GM21360 (cell line): Measurements from ENCODE around the gene CPAMD8.
"Not testable (repeated sequence)": the region's sequence is repeated elsewhere in the genome, so short reads cannot be mapped to it uniquely, and the experiment has no call there.

Source experiments
- ATAC-seq: cut with Tn5 transposase; IDR thresholded peaks from one replicate; pipeline ENCODE4 v1.9.1; 2021; ENCODE audit warnings: mild to moderate bottlenecking, moderate library complexity; ENCODE audit not compliant: unreplicated experiment

The CPAMD8 gene

DNA sequence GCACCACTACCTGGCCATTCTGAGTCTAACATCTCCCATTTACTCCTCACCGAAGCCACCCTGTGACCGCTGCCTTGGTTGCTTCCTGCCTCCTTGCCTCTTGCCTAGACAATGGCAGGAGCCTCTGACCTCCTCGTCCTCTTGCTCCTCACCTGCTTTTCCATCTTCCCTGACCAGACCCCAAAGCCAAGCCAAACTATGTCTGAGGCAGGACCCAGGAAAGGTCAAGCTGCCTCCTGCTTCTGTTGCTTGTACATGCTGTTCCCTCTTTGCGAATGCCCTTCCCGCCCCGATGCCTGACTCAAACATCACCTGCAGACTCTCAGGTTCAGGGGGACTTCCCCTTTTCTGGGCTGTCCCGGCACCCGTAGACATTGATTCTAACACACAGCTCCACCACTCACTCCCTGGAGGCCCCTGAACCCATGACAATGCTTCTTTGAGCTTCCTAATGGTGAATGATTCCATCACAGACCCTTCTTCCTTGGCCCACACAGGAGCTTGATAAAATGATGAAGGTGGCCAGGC is 77.0 kb downstream of the CPAMD8 start:
- ATAC-seq, result no peak

DNA sequence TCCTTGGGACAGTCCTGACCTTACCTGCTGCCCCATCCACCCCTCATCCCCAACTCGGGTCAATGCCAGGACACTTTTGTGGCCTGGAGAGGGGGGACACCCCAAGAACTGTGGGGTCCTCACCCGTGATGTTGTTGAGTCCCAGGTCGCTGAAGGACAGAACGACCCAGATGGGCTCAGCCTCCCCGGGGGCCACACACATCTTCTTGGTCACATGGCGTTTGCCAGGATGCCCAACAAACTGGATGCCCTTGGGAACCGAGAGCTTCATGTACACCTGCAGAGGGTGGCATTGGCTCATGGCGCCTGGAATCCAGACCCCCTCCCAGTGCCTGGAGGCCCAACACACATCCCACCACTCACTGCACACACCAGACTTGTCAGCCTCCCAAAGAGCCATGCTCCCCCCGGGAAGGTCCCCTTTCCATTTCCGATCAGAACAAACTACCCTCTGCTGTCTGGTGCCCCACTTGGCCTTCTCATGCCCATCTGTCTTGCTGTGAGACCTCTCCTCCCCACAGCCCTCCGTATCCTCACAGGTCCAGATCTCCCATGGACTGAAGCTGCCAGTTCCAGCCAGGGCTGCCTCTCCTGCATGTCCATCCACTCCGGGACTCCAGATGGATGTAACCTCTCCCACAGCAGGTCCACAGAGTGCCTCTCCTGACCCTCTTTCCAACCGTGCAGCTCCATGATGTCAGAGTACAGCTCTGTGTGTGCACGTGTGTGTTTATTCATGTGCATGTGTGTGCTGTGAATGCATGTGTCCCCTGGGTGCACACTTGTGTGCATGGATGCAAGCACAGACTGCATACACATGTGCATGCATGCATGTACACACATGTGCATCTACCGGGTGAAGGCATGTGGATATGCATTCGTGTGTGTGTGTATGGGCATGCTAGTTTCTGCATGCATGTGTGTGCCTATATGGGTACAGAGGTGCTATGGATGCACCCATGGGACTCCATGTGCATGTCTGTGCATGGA is 79.4 kb downstream of the CPAMD8 start:
- no peak for ATAC-seq

DNA sequence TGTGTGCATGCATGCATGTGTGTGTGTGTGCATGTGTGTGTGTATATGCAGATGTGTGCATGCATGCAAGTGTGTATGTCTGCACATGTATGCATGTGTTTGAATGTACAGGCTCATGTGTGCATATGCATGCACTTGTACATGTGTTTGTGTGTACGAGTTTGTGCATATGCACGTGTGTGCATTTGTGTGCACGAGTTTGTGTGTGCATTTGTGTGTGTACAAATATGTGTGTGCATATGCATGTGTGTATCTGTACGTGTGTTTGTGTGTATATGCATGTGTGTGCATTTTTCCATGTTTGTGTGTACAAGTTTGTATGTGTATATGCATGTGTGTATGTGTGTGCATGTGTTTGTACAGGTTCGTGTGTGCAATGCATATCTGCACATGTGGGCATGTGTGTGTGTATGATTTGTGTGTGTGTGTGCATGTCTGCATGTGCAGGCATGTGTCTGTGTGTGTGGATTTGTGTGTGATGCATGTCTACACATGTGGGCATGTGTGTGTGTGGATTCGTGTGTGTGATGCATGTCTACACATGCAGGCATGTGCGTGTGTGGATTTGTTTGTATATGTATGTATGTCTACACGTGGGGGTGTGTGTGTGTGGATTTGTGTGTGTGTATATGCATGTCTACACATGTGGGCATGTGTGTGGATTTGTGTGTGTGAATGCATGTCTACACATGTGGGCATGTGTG is 80.7 kb downstream of the CPAMD8 start:
- no peak for ATAC-seq

DNA sequence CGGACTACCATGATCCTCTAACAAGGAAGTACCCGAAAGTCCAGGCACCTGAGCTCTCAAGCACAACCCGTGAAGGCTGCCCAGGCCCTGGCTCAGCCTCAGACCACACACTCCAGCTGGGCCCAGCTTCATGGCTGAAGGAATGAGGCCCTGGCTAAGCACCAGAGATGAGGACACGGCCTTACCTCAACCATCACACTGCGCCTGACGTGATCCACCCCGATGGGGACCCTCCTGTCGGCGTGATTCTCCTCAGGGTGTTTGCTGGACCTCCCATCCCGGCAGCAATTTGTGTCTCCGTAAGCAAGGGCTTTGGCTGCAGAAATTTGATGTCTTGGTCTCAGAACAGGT is 81.3 kb downstream of the CPAMD8 start:
- ATAC-seq, result no peak

DNA sequence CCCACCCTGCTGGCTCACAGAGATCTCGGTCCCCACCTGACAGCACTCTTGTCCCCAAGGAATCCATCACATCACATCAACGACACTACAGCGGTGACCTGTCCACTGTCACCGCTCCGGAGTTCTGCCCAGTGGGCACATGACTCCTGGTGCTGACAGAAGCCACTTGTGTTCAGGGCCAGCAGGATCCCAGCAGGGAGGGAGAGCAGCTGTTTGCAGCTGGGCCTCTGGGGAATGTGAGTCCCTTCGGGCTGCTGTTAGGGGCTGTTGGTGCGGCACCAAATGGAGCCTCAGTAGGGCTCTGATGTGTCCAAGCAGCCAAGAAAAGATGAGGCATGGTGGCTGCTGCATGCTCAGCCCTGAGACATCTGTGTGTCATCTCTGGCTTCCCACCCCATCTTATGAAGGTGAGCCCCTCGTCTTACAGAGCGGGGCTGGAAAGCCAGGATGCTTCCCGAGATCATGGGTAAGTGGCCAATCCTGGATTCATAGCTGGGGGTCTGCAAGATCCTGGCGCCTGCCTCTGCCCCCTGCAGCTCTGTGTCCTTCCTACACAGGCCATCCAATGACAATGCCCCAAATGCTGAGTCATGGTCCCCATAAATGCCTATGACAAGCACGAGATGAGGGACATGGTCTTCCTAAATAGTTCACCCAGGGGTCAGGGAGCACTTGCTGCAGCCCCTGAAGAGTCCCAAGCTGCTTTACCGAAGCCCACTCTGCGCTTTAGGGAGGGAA is 81.8 kb downstream of the CPAMD8 start:
- no peak for ATAC-seq

DNA sequence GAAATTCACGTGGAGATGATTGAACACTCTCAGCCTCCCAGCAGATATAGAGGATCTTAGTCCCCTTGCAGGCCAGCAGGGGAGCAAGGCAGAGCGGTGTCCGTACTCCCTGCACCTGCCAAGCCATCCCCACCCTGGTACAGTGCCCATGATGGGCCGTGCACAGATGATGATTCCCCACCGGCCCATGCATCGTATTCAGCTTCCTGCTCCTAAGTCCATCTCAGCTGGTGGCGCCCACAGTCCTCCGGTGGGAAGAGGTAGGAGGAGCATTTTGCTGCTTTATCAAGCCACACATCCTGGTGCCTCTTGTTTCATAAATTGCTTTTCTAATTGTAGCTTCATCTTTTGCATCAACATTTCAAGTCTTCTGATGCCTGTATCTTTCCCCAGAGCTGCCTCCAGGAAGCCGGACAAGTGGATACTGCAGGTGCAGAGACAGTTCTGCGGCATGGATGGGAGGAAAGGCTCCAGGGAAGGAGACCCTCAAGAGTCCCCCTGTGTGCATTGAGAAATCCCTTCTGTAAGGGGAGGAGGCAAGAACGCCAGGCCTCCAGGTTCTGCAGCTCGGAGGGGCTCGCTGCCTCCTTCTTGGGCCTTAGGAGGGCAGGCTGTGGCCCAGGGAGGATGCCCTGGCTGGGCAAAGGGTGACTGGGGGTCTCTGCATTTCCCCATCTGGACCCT is 82.5 kb downstream of the CPAMD8 start:
- no peak for ATAC-seq

DNA sequence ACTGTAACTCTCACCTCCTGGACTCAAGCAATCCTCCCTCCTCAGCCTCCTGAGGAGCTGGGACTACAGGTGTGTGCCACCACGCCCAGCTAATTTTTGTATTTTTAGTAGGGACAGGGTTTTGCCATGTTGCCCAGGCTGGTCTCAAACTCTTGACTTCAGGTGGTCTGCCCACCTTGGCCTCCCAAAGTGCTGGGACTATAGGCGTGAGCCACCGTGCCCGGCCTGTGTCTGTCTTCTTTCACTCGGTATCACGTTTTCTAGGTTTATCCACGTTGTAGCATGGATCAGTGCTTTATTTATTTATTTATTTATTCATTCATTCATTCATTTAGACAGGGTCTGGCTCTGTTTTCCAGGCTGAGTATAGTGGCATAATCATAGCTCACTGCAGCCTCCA is 83.5 kb downstream of the CPAMD8 start:
- not testable (repeated sequence) for ATAC-seq

DNA sequence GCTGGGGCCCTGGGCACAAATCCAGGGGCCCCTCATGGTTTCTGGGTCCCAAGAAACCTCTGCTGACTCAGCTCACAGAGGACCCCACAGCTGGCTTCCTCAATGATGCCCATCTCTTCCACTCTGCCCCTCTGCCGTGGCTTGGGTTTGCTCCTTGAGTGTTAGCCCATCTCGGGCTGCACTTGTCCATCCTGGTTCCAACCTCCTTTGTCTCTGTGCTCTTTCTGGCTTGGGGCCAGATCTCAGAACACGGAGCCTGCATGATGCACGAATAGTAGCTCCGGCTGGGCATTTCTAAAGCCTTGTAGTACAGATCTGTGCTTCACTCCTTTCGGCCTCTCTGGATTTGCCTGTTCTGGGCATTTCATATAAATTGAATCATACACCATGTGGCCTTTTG is 84.0 kb downstream of the CPAMD8 start:
- no peak for ATAC-seq

DNA sequence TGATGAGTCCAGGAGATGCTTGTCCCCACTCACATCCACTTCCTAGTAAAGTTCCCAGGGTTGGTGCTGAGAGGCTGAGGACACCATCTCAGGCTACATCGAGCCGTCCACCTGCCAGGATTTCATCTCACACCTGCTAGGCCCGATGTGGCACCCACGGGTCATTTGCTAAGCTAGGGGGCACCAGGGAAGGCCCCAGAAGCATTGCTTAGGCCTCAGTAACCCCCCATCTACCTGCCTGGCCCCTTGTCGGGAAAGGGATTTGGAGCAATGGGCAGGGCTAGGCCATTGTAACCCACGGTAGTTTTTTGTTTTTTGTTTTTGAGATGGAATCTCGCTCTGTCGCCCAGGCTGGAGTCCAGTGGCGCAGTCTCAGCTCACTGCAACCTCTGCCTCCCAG is 86.0 kb downstream of the CPAMD8 start:
- no peak for ATAC-seq

DNA sequence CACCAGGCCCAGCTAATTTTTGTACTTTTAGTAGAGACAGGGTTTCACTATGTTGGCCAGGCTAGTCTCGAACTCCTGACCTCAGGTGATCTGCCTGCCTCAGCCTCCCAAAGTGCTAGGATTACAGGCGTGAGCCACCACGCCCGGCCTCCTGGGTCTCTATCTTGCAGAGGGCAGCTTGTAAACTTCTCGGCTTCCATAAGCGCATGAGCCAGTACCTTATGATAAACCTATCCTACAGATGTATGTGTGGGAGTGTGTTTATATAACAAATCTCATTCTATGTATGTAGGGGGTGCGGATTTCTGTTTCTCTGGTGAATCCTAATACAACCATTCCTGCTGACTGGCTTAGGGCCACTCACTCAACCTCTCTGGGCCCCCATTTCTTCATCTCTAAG is 86.5 kb downstream of the CPAMD8 start:
- not testable (repeated sequence) for ATAC-seq

DNA sequence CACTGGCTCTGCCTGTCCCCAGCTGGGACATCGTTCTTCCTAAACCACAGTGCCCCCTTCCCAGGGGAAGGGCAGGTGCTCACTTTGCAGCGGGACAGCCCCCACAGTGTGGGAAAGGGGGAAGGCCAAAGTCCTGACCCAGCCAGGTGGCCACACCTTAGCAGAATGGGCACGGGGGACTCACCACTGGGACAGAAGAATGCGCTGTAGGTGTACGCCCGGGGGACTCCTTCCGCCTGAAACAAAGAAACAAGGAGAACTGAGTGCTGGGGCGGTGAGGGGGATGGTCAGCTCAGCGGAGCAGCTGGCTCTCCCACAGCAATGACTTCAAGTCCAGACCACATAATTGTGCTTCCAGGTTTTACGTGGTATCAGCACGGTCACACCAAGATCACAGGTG is 88.4 kb downstream of the CPAMD8 start:
- ATAC-seq, result no peak

DNA sequence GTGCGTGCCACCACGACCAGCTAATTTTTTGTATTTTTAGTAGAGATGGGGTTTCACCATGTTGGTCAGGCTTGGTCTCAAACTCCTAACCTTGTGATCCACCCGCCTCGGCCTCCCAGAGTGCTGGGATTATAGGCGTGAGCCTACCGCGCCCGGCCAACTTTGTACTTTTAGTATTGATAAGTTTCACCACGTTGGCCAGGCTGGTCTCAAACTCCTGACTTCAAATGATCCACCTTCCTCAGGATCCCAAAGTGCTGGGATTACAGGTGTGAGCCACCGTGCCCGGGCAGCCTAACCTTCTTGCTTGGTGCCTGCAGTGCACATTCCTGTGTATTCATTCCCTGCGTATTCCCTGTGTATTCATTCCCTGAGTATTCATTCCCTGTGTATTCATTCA is 88.8 kb downstream of the CPAMD8 start:
- not testable (repeated sequence) for ATAC-seq

DNA sequence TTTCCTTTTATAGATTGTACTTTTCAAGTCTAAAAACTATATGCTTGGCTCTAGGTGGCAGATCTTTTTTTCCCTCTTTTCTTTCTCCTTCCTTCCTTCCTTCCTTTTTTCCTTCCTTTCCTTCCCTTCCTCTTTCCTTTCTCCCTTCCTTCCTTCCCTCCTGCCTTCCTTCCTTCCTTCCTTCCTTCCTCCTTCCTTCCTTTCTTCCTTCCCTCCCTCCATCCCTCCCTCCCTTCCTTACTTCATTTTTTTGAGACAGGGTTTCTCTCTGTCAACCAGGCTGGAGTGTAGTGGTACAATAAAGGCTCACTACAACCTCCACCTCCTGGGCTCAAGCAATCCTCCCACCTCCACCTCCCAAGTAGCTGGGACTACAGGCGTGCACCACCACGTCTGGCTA is 89.7 kb downstream of the CPAMD8 start:
- no peak for ATAC-seq

DNA sequence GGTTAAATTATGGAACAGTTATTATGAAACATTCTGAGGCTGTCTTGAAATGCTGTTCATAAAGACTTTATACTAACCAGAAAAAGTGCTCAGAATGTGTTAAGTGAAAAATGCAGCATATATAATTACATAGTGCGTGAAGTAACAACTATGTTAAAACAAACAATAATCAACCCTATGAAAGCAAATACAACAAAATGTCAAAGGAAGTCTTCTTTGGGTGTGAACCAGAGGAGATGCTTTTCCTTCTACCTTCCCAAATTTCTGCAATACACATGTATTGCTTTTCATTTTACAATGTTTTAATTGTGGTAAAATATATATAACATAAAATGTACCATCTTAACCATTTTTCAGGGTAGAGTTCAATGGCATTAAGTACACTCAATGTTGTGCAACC is 92.1 kb downstream of the CPAMD8 start:
- ATAC-seq, result no peak

DNA sequence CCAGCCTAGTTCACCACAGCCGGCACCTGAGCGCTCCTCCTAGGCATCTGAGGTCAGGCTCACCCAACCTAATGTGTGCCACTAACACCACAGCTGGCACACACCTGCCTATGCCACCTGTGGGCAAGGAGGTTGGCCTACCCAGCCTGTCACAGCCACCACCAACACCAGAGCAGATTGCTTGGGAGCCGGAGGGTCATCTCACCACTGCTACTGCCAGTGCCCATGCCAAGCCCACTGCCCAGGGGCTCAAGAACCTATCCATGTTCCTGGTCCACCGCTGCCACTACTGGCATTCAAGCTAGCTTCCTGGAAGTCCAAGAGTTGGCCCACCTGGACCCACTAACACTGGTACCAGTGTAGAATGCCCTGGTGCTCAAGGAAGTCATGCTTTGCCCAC is 95.3 kb downstream of the CPAMD8 start:
- no peak for ATAC-seq

DNA sequence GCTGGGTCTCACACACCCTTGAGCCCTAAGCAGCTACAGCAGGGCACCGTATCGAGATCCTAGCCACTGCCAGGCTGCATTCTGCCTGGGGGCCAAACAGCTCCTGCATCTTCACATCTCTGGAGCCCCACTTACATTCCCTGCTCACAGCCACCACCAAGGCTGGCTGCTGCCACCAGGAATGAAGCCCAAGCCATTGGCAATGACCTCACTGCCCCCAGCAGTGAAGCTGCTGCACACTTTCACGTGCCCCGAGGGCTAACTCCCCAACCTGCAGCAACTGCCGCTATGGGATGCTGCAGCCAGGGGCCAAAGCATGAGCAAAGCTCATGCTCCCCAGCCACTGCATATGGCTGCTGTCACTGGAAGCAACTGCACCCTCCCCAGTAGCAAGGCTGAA is 95.9 kb downstream of the CPAMD8 start:
- no peak for ATAC-seq

DNA sequence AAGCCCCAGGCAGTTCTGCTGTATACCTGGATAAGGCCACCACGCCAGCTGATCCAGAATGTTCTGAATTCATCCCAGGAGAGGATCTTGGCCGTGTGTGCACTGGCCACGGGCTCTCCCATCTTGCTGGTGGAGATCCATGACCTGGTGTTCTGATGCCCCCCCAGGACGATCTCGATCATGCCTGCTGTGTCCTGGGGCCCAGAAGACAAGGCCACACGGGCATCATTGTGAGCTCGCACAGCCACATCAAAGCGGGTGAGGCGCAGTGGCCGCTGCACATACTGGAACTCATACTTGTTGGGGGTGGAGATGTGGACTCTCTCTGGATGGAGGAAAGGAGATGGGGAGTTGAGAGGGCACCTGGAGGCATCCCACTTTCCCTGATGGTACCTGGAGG is 97.7 kb downstream of the CPAMD8 start:
- ATAC-seq, result no peak

DNA sequence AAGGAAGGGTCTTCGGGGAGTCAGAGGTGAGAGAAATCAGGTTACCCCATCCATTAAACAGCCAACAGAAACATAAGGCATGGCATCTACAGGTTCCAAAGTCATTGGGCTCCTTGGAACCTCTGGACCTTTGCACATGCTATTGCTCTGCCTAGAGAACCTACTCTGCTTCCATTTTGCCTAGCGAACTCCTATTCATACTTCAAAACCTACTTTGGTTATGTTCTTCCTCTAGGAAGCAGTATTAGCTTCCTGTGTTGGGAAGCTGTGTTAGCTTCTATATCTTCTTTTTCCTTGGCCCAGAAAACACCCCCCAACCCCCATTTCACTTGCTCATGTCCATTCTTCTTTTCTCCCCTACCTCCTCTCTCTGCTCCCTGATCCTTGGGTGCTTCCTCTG is 98.3 kb downstream of the CPAMD8 start:
- no peak for ATAC-seq

DNA sequence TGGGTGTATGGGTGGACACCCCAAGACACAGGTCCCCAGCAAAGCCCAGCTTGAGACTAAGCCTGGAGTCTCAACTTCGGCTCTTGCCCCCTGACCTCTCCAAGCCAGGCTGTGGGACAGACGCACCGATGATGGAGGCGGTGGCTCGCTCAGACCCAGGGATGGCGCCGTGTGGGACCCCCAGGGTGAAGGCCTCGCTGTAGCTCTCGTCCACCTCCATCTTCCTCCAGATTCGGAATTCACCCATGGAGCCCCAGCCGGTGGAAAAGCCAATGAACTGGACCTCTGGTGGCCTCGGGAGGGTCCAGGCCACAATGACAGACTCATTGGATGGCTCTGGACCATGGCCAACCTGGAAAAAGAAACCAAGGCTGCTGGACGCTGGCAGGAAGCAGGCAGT is 98.7 kb downstream of the CPAMD8 start:
- no peak for ATAC-seq

DNA sequence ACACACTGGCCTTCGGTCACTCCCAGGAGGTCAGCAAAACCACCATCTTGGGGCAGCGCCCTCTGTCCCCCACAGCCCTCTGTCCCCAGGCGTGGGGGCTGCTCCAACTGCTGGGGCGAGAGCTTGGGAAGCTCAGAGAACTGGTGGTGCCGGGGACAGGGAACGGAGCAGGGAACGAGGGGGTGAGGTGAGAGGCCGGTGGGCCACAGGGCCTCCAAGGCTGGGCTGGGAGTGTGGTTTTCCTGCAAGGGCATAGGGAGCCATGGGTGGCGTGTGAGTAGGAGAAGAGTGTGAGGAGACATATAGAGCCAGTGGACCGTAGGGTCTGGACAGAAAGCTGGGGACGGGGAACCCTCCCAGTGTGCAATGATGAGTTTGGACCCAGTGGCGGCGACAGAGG is 103.7 kb downstream of the CPAMD8 start:
- no peak for ATAC-seq

DNA sequence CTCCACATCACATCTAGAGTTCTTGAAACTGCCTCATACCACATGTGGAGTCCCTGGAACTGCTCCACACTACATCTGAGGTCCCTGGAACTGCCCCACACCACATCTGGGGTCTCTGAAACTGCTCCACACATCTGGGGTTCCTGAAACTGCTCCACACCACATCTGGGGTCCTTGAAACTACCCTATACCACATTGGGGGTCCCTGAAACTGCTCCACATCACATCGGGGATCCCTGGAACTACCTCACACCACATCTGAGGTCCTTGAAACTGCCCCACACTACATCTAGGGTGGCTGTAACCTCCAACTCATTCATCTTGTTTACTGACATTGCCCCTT is 104.0 kb downstream of the CPAMD8 start:
- ATAC-seq, result no peak
